GM23338 (cell line): ENCODE measurements around the gene BCAS3. TPM values are rescaled to one million over a fixed set of nuclear protein-coding genes. Genes with fewer than 3 reads are reported as not detected.

ENCODE experiments used
- ATAC-seq: fragments of 200-7000 bp; cut with Tn5 transposase; 3 replicates; pipeline ENCODE4 v1.9.1; 2020
- DNase-seq: peaks from one replicate; pipeline ENCODE4 v3.0.0-alpha.2; 2015; ENCODE audit warnings: low spot score
- H2AFZ ChIP-seq: fragments of 200-600 bp; sonication (generic); 2 replicates; pipeline ENCODE4 v1.8.0; 2016; ENCODE audit warnings: antibody characterized with exemption, mild to moderate bottlenecking, moderate library complexity
- H3F3A ChIP-seq: fragments of 200-600 bp; sonication (generic); replicated peaks from 2 replicates; pipeline ENCODE4 v1.8.0; 2017; ENCODE audit warnings: antibody characterized with exemption, mixed run types, low read depth
- H3K27ac ChIP-seq: fragments of 200-600 bp; sonication (generic); 2 replicates; pipeline ENCODE4 v1.6.1; 2016; ENCODE audit warnings: low read depth
- H3K27me3 ChIP-seq: fragments of 200-600 bp; sonication (generic); 2 replicates; pipeline ENCODE4 v1.8.0; 2016; ENCODE audit warnings: mild to moderate bottlenecking, mixed run types, moderate library complexity; ENCODE audit not compliant: insufficient read depth
- H3K36me3 ChIP-seq: fragments of 200-600 bp; sonication (generic); 2 replicates; pipeline ENCODE4 v1.8.0; 2016; ENCODE audit warnings: mild to moderate bottlenecking; ENCODE audit not compliant: insufficient read depth
- H3K4me1 ChIP-seq: fragments of 200-600 bp; sonication (generic); 2 replicates; pipeline ENCODE4 v1.8.0; 2016; ENCODE audit warnings: mild to moderate bottlenecking, moderate library complexity; ENCODE audit not compliant: insufficient read depth
- H3K4me2 ChIP-seq: fragments of 200-600 bp; sonication (generic); 2 replicates; pipeline ENCODE4 v1.7.1; 2017; ENCODE audit warnings: mixed run types
- H3K4me3 ChIP-seq: fragments of 200-600 bp; sonication (generic); 2 replicates; pipeline ENCODE4 v1.6.1; 2016; ENCODE audit warnings: mixed run types
- H3K79me2 ChIP-seq: fragments of 200-600 bp; sonication (generic); replicated peaks from 2 replicates; pipeline ENCODE4 v1.8.0; 2017; ENCODE audit warnings: mild to moderate bottlenecking; ENCODE audit not compliant: insufficient read depth
- H3K9me2 ChIP-seq: fragments of 200-600 bp; sonication (generic); 2 replicates; pipeline ENCODE4 v1.8.0; 2017; ENCODE audit not compliant: insufficient read depth
- H4K20me1 ChIP-seq: fragments of 200-600 bp; sonication (generic); replicated peaks from 2 replicates; pipeline ENCODE4 v1.8.0; 2017; ENCODE audit warnings: mild to moderate bottlenecking; ENCODE audit not compliant: insufficient read depth
- H3K27ac Mint-ChIP-seq: 2 replicates; pipeline ENCODE4 v1.8.0; 2020; ENCODE audit warnings: inconsistent platforms, mild to moderate bottlenecking, moderate library complexity, mixed read lengths
- H3K27me3 Mint-ChIP-seq: 3 replicates; pipeline ENCODE4 v1.8.0; 2022; ENCODE audit warnings: low read depth, mild to moderate bottlenecking, moderate library complexity, mixed read lengths, inconsistent platforms; ENCODE audit not compliant: insufficient read depth, poor library complexity
- H3K36me3 Mint-ChIP-seq: 3 replicates; pipeline ENCODE4 v1.8.0; 2021; ENCODE audit warnings: low read depth, mild to moderate bottlenecking, inconsistent platforms, moderate library complexity, mixed read lengths
- H3K4me1 Mint-ChIP-seq: 3 replicates; pipeline ENCODE4 v1.8.0; 2020; ENCODE audit warnings: mild to moderate bottlenecking, inconsistent platforms, mixed read lengths
- H3K4me3 Mint-ChIP-seq: 3 replicates; pipeline ENCODE4 v1.8.0; 2021; ENCODE audit warnings: moderate library complexity, mild to moderate bottlenecking, inconsistent platforms, mixed read lengths
- H3K9me3 Mint-ChIP-seq: 3 replicates; pipeline ENCODE4 v1.8.0; 2020; ENCODE audit warnings: moderate library complexity, mild to moderate bottlenecking, inconsistent platforms, mixed read lengths
- CREB1 ChIP-seq: fragments of 250-450 bp; sonication (Bioruptor Pico); IDR thresholded peaks from 2 replicates; pipeline ENCODE4 v1.5.0; 2020; ENCODE audit warnings: low read depth, mild to moderate bottlenecking, moderate library complexity
- EZH2 ChIP-seq: fragments of 200-600 bp; sonication (generic); IDR thresholded peaks from one replicate; pipeline ENCODE4 v1.8.0; 2017; ENCODE audit warnings: antibody characterized with exemption, mild to moderate bottlenecking, low read depth; ENCODE audit not compliant: unreplicated experiment
- EZH2phosphoT487 ChIP-seq: fragments of 200-600 bp; sonication (generic); IDR thresholded peaks from one replicate; pipeline ENCODE4 v1.8.1; 2018; ENCODE audit warnings: antibody characterized with exemption; ENCODE audit not compliant: unreplicated experiment
- JUNB ChIP-seq: IDR thresholded peaks from one replicate; pipeline ENCODE4 v1.6.1; 2016; ENCODE audit warnings: antibody characterized with exemption; ENCODE audit not compliant: unreplicated experiment
- NANOG ChIP-seq: IDR thresholded peaks from 2 replicates; pipeline ENCODE4 v1.6.1; 2016; ENCODE audit warnings: antibody characterized with exemption, borderline replicate concordance
- POLR2AphosphoS5 ChIP-seq: IDR thresholded peaks from 2 replicates; pipeline ENCODE4 v1.6.1; 2016; ENCODE audit warnings: antibody characterized with exemption, low read depth
- STAT1 ChIP-seq: IDR thresholded peaks from one replicate; pipeline ENCODE4 v1.6.1; 2016; ENCODE audit warnings: antibody characterized with exemption; ENCODE audit not compliant: unreplicated experiment
- ZNF114 ChIP-seq: fragments of 250-450 bp; sonication (Bioruptor Pico); IDR thresholded peaks from 2 replicates; pipeline ENCODE4 v1.5.0; 2020; ENCODE audit warnings: mild to moderate bottlenecking, moderate library complexity
- ZNF331 ChIP-seq: fragments of 250-450 bp; sonication (Bioruptor Pico); IDR thresholded peaks from 2 replicates; pipeline ENCODE4 v1.5.0; 2020; ENCODE audit warnings: low read depth, mild to moderate bottlenecking, moderate library complexity
- polyA plus RNA-seq: library from polyadenylated mRNA; unstranded; fragments of >200 nt; fragmentation: Nextera tagmentation; extraction: Ambion mirVana; gene quantifications from 2 replicates; pipeline ENCODE4 v1.2.1, GENCODE V29; 2016
- total RNA-seq: library from RNA; depleted of rRNA; stranded (reverse); fragments of >200 nt; shearing (Covaris generic); gene quantifications from 2 replicates; pipeline ENCODE4 v1.2.3, GENCODE V29; 2014
- TF ChIP-seq, protein P1 (sequence below): IDR thresholded peaks from one replicate; pipeline ENCODE4 v1.6.1; 2018; ENCODE audit warnings: antibody characterized with exemption; ENCODE audit not compliant: unreplicated experiment
- TF ChIP-seq, protein P2 (sequence below): IDR thresholded peaks from 2 replicates; pipeline ENCODE4 v1.6.1; 2016; ENCODE audit warnings: antibody characterized with exemption
- TF ChIP-seq, protein P3 (sequence below): fragments of 250-450 bp; sonication (Bioruptor Pico); IDR thresholded peaks from 2 replicates; pipeline ENCODE4 v1.5.0; 2020; ENCODE audit warnings: mild to moderate bottlenecking, moderate library complexity
- TF ChIP-seq, protein P4 (sequence below), 2 experiments: fragments of 200-600 bp in 1 of 2; sonication (generic) in 1 of 2; conservative IDR thresholded peaks; 2 replicates each; pipeline versions ENCODE4 v1.5.1 to v1.6.1; 2016 to 2017; ENCODE audit warnings: antibody characterized with exemption in 2 of 2, low read depth in 2 of 2, mild to moderate bottlenecking in 2 of 2, moderate library complexity in 1 of 2

The BCAS3 gene
- total and polyA plus RNA-seq, 2 experiments from 2014 or later = 8.2 to 28.0 TPM

DNA sequence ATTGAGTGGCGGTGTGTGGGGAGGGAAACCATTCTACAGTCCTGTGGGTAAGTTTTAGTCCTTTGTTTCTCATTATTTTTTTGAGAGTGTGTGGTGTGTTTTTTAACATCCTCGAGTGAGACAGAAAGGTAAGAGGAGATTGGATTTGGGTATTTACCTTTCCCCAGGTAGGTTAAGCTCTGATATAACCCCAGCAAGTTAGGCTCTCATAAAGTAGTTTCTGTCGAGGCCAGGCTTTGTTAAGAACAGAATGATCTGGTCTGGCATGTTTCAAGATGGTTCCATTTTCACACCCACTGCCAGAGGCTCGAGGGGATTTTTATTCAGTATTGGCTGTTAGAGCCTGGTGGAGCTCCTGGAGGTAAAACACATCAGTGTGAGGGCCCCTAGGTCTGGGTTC, 62.9 kb downstream of the BCAS3 start:
- Histone ChIP-seq H3K4me1 (peaks cover 16% of the 10 kb centered on the region), H3K4me2 (no peak overlapping the region), H4K20me1 (no peaks in the 10 kb centered on the region), H3F3A (no peaks in the 10 kb centered on the region), H3K4me3 (no peak overlapping the region), H3K79me2 (no peaks in the 10 kb centered on the region), H3K36me3 (no peaks in the 10 kb centered on the region), H3K9me2 (no peaks in the 10 kb centered on the region), H3K27me3 (no peaks in the 10 kb centered on the region), H3K27ac (no peak overlapping the region), H2AFZ (no peak overlapping the region)
- Mint-ChIP-seq H3K36me3 (no peaks in the 10 kb centered on the region), H3K4me3 (no peak overlapping the region), H3K4me1 (peaks cover 15% of the 10 kb centered on the region; the same call in 2 of the 3 replicates), H3K27me3 (no peaks in the 10 kb centered on the region), H3K27ac (no peak overlapping the region), H3K9me3 (no peaks in the 10 kb centered on the region)
- ATAC-seq = no peak
- DNase-seq = no peak
- TF ChIP-seq, protein P1, sequence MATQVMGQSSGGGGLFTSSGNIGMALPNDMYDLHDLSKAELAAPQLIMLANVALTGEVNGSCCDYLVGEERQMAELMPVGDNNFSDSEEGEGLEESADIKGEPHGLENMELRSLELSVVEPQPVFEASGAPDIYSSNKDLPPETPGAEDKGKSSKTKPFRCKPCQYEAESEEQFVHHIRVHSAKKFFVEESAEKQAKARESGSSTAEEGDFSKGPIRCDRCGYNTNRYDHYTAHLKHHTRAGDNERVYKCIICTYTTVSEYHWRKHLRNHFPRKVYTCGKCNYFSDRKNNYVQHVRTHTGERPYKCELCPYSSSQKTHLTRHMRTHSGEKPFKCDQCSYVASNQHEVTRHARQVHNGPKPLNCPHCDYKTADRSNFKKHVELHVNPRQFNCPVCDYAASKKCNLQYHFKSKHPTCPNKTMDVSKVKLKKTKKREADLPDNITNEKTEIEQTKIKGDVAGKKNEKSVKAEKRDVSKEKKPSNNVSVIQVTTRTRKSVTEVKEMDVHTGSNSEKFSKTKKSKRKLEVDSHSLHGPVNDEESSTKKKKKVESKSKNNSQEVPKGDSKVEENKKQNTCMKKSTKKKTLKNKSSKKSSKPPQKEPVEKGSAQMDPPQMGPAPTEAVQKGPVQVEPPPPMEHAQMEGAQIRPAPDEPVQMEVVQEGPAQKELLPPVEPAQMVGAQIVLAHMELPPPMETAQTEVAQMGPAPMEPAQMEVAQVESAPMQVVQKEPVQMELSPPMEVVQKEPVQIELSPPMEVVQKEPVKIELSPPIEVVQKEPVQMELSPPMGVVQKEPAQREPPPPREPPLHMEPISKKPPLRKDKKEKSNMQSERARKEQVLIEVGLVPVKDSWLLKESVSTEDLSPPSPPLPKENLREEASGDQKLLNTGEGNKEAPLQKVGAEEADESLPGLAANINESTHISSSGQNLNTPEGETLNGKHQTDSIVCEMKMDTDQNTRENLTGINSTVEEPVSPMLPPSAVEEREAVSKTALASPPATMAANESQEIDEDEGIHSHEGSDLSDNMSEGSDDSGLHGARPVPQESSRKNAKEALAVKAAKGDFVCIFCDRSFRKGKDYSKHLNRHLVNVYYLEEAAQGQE = no peak
- TF ChIP-seq, protein P2, sequence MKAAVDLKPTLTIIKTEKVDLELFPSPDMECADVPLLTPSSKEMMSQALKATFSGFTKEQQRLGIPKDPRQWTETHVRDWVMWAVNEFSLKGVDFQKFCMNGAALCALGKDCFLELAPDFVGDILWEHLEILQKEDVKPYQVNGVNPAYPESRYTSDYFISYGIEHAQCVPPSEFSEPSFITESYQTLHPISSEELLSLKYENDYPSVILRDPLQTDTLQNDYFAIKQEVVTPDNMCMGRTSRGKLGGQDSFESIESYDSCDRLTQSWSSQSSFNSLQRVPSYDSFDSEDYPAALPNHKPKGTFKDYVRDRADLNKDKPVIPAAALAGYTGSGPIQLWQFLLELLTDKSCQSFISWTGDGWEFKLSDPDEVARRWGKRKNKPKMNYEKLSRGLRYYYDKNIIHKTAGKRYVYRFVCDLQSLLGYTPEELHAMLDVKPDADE = no peak
- TF ChIP-seq, protein P3, sequence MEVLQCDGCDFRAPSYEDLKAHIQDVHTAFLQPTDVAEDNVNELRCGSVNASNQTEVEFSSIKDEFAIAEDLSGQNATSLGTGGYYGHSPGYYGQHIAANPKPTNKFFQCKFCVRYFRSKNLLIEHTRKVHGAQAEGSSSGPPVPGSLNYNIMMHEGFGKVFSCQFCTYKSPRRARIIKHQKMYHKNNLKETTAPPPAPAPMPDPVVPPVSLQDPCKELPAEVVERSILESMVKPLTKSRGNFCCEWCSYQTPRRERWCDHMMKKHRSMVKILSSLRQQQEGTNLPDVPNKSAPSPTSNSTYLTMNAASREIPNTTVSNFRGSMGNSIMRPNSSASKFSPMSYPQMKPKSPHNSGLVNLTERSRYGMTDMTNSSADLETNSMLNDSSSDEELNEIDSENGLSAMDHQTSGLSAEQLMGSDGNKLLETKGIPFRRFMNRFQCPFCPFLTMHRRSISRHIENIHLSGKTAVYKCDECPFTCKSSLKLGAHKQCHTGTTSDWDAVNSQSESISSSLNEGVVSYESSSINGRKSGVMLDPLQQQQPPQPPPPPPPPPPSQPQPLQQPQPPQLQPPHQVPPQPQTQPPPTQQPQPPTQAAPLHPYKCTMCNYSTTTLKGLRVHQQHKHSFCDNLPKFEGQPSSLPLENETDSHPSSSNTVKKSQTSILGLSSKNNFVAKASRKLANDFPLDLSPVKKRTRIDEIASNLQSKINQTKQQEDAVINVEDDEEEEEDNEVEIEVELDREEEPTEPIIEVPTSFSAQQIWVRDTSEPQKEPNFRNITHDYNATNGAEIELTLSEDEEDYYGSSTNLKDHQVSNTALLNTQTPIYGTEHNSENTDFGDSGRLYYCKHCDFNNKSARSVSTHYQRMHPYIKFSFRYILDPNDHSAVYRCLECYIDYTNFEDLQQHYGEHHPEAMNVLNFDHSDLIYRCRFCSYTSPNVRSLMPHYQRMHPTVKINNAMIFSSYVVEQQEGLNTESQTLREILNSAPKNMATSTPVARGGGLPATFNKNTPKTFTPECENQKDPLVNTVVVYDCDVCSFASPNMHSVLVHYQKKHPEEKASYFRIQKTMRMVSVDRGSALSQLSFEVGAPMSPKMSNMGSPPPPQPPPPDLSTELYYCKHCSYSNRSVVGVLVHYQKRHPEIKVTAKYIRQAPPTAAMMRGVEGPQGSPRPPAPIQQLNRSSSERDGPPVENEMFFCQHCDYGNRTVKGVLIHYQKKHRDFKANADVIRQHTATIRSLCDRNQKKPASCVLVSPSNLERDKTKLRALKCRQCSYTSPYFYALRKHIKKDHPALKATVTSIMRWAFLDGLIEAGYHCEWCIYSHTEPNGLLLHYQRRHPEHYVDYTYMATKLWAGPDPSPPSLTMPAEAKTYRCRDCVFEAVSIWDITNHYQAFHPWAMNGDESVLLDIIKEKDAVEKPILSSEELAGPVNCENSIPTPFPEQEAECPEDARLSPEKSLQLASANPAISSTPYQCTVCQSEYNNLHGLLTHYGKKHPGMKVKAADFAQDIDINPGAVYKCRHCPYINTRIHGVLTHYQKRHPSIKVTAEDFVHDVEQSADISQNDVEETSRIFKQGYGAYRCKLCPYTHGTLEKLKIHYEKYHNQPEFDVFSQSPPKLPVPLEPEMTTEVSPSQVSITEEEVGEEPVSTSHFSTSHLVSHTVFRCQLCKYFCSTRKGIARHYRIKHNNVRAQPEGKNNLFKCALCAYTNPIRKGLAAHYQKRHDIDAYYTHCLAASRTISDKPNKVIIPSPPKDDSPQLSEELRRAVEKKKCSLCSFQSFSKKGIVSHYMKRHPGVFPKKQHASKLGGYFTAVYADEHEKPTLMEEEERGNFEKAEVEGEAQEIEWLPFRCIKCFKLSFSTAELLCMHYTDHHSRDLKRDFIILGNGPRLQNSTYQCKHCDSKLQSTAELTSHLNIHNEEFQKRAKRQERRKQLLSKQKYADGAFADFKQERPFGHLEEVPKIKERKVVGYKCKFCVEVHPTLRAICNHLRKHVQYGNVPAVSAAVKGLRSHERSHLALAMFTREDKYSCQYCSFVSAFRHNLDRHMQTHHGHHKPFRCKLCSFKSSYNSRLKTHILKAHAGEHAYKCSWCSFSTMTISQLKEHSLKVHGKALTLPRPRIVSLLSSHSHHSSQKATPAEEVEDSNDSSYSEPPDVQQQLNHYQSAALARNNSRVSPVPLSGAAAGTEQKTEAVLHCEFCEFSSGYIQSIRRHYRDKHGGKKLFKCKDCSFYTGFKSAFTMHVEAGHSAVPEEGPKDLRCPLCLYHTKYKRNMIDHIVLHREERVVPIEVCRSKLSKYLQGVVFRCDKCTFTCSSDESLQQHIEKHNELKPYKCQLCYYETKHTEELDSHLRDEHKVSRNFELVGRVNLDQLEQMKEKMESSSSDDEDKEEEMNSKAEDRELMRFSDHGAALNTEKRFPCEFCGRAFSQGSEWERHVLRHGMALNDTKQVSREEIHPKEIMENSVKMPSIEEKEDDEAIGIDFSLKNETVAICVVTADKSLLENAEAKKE (CRISPR knock-in tag) = no peak
- TF ChIP-seq CREB1 (CRISPR knock-in tag) = no peak
- TF ChIP-seq EZH2 = no peak
- no peak for TF ChIP-seq POLR2AphosphoS5
- TF ChIP-seq STAT1 = no peak
- no peak for TF ChIP-seq NANOG
- TF ChIP-seq, protein P4, sequence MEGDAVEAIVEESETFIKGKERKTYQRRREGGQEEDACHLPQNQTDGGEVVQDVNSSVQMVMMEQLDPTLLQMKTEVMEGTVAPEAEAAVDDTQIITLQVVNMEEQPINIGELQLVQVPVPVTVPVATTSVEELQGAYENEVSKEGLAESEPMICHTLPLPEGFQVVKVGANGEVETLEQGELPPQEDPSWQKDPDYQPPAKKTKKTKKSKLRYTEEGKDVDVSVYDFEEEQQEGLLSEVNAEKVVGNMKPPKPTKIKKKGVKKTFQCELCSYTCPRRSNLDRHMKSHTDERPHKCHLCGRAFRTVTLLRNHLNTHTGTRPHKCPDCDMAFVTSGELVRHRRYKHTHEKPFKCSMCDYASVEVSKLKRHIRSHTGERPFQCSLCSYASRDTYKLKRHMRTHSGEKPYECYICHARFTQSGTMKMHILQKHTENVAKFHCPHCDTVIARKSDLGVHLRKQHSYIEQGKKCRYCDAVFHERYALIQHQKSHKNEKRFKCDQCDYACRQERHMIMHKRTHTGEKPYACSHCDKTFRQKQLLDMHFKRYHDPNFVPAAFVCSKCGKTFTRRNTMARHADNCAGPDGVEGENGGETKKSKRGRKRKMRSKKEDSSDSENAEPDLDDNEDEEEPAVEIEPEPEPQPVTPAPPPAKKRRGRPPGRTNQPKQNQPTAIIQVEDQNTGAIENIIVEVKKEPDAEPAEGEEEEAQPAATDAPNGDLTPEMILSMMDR (conservative IDR thresholded peaks at IDR 0.05; ENCODE audit: low read depth in 2 of 2) = no peak
- TF ChIP-seq ZNF331 (CRISPR knock-in tag) = no peak
- no peak for TF ChIP-seq JUNB
- TF ChIP-seq ZNF114 (CRISPR knock-in tag) = no peak
- TF ChIP-seq EZH2phosphoT487 = no peak
